OCI-LY3 (cell line): ENCODE results near the gene MUS81.

Experiments
- EZH2phosphoT487 ChIP-seq: fragments of 200-600 bp; shearing (Covaris generic); IDR thresholded peaks from 2 replicates; pipeline ENCODE4 v1.6.1; 2018; ENCODE audit warnings: antibody characterized with exemption, mixed run types, low read depth
- TF ChIP-seq, protein P1 (sequence below): fragments of 200-600, 300-600 bp; sonication (generic); IDR thresholded peaks from 2 replicates; pipeline ENCODE4 v1.5.1; 2014; ENCODE audit warnings: antibody characterized with exemption, low read length, low read depth

DNA sequence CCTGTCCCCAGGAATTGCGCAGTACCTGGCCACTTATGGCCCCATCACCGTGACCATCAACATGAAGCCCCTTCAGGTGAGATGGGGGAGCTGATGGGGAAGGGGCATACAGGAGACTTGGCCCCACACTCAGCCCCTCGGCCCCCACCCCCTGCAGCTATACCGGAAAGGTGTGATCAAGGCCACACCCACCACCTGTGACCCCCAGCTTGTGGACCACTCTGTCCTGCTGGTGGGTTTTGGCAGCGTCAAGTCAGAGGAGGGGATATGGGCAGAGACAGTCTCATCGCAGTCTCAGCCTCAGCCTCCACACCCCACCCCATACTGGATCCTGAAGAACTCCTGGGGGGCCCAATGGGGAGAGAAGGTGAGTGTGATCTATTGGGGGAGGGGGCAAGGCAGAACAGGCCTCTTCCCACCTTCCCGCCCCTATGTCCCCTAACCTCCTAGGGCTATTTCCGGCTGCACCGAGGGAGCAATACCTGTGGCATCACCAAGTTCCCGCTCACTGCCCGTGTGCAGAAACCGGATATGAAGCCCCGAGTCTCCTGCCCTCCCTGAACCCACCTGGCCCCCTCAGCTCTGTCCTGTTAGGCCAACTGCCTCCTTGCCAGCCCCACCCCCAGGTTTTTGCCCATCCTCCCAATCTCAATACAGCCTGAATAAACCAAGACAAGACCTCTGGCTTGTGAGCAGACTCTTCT lies 23.0 kb downstream of the MUS81 start:
- TF ChIP-seq, protein P1, sequence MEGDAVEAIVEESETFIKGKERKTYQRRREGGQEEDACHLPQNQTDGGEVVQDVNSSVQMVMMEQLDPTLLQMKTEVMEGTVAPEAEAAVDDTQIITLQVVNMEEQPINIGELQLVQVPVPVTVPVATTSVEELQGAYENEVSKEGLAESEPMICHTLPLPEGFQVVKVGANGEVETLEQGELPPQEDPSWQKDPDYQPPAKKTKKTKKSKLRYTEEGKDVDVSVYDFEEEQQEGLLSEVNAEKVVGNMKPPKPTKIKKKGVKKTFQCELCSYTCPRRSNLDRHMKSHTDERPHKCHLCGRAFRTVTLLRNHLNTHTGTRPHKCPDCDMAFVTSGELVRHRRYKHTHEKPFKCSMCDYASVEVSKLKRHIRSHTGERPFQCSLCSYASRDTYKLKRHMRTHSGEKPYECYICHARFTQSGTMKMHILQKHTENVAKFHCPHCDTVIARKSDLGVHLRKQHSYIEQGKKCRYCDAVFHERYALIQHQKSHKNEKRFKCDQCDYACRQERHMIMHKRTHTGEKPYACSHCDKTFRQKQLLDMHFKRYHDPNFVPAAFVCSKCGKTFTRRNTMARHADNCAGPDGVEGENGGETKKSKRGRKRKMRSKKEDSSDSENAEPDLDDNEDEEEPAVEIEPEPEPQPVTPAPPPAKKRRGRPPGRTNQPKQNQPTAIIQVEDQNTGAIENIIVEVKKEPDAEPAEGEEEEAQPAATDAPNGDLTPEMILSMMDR, result no peak
- TF ChIP-seq EZH2phosphoT487, result no peak
